OCI-LY1 (cell line): ENCODE results near the gene DTX3L.

ENCODE experiments used
- H2AFZ ChIP-seq: fragments of 200-600 bp; sonication (generic), shearing (Covaris generic); 2 replicates; pipeline ENCODE4 v1.6.0; 2014; ENCODE audit warnings: antibody characterized with exemption, mild to moderate bottlenecking, low read length
- H3F3A ChIP-seq: fragments of 200-600 bp; sonication (generic), shearing (Covaris generic); 2 replicates; pipeline ENCODE4 v1.6.0; 2014; ENCODE audit warnings: mild to moderate bottlenecking, antibody characterized with exemption, low read length, moderate library complexity; ENCODE audit not compliant: insufficient read depth
- H3K27ac ChIP-seq: fragments of 200-600 bp; sonication (generic); 2 replicates; pipeline ENCODE4 v1.5.1; 2014; ENCODE audit warnings: low read length, mixed run types, mild to moderate bottlenecking, low read depth; ENCODE audit not compliant: poor library complexity, severe bottlenecking
- H3K27me3 ChIP-seq: fragments of 200-600 bp; sonication (generic); 2 replicates; pipeline ENCODE4 v1.6.0; 2014; ENCODE audit warnings: antibody characterized with exemption, mild to moderate bottlenecking, low read length, moderate library complexity; ENCODE audit not compliant: insufficient read depth
- H3K36me3 ChIP-seq: fragments of 200-600 bp; sonication (generic); 2 replicates; pipeline ENCODE4 v1.6.1; 2014; ENCODE audit warnings: mild to moderate bottlenecking, antibody characterized with exemption, low read length, moderate library complexity, mixed read lengths; ENCODE audit not compliant: insufficient read depth
- H3K4me1 ChIP-seq: fragments of 200-600 bp; sonication (generic); 2 replicates; pipeline ENCODE4 v1.5.1; 2014; ENCODE audit warnings: mild to moderate bottlenecking, low read length, moderate library complexity; ENCODE audit not compliant: insufficient read depth, severe bottlenecking
- H3K4me2 ChIP-seq: fragments of 200-600 bp; sonication (generic), shearing (Covaris generic); 2 replicates; pipeline ENCODE4 v1.6.1; 2014; ENCODE audit warnings: low read length
- H3K4me3 ChIP-seq: fragments of 200-600 bp; sonication (generic); 2 replicates; pipeline ENCODE4 v1.5.1; 2014; ENCODE audit warnings: low read length, low read depth, mild to moderate bottlenecking, mixed read lengths; ENCODE audit not compliant: poor library complexity, severe bottlenecking
- H3K79me2 ChIP-seq: fragments of 200-600 bp; shearing (Covaris generic); 2 replicates; pipeline ENCODE4 v1.6.1; 2016; ENCODE audit warnings: mixed run types, low read length, mixed read lengths; ENCODE audit not compliant: insufficient read depth
- H3K9ac ChIP-seq: fragments of 200-600 bp; sonication (generic), shearing (Covaris generic); 2 replicates; pipeline ENCODE4 v1.6.1; 2014; ENCODE audit warnings: mild to moderate bottlenecking, low read length, mixed read lengths
- H3K9me2 ChIP-seq: fragments of 200-600 bp; sonication (generic), shearing (Covaris generic); 2 replicates; pipeline ENCODE4 v1.6.1; 2014; ENCODE audit warnings: low read depth, mild to moderate bottlenecking, low read length, mixed read lengths
- H3K9me3 ChIP-seq: fragments of 200-600 bp; shearing (Covaris generic); 2 replicates; pipeline ENCODE4 v1.6.1; 2014; ENCODE audit warnings: low read length, mixed read lengths
- H4K20me1 ChIP-seq: fragments of 200-600 bp; sonication (generic), shearing (Covaris generic); 2 replicates; pipeline ENCODE4 v1.6.0; 2016; ENCODE audit warnings: mild to moderate bottlenecking, low read length; ENCODE audit not compliant: insufficient read depth
- CTCF ChIP-seq: fragments of 200-600 bp; sonication (generic), shearing (Covaris generic); IDR thresholded peaks from 2 replicates; pipeline ENCODE4 v1.5.1; 2017; ENCODE audit warnings: mild to moderate bottlenecking, antibody characterized with exemption, low read length, moderate library complexity, mixed read lengths
- EZH2 ChIP-seq: fragments of 200-600 bp; sonication (generic), shearing (Covaris generic); IDR thresholded peaks from 2 replicates; pipeline ENCODE4 v1.8.0; 2017; ENCODE audit warnings: borderline replicate concordance, mixed run types, mild to moderate bottlenecking, antibody characterized with exemption, low read length, moderate library complexity, mixed read lengths

Gene DTX3L

GRCh38 chr3:122623031-122623829 is 59.1 kb downstream of the DTX3L start:
- Histone ChIP-seq H3K4me2 (no peak overlapping the region), H3K9me2 (no peaks in the 10 kb centered on the region), H2AFZ (no peak overlapping the region), H3K4me3 (no peak overlapping the region), H3K27ac (no peak overlapping the region), H3K27me3 (no peaks in the 10 kb centered on the region), H3K9ac (no peak overlapping the region), H3F3A (no peaks in the 10 kb centered on the region), H3K4me1 (peaks cover 38% of the 10 kb centered on the region), H3K79me2 (no peaks in the 10 kb centered on the region), H4K20me1 (no peaks in the 10 kb centered on the region), H3K9me3 (no peaks in the 10 kb centered on the region), H3K36me3 (no peaks in the 10 kb centered on the region)
- TF ChIP-seq EZH2 (no peak), CTCF (no peak)
